Activated CD4-positive, alpha-beta memory T cell treated with anti-CD3 and anti-CD28 coated beads for 36 hours (primary cell): ENCODE data around the gene SP110. TPM values are rescaled to one million over a fixed set of nuclear protein-coding genes. Genes with fewer than 3 reads are reported as not detected.
"Not testable (repeated sequence)": the region's sequence is repeated elsewhere in the genome, so short reads cannot be mapped to it uniquely, and the experiment has no call there.

ENCODE experiments used
- CTCF ChIA-PET: fragments of 350-600 bp; sonication (Branson Sonifier 250); formaldehyde crosslinking; loops from one replicate; lab custom pipeline; 2021; ENCODE audit warnings: antibody characterized with exemption, inconsistent platforms; lab: Charles Lee
- POLR2A ChIA-PET: fragments of 350-600 bp; sonication (Branson Sonifier 250); formaldehyde crosslinking; loops from one replicate; lab custom pipeline; 2021; ENCODE audit warnings: antibody characterized with exemption; lab: Charles Lee
- DNase-seq: peaks from one replicate; pipeline ENCODE4 v3.0.0-alpha.2; 2020
- H3K27ac Mint-ChIP-seq: one replicate; pipeline ENCODE4 v1.8.0; 2021; ENCODE audit warnings: mixed read lengths
- H3K27me3 Mint-ChIP-seq: one replicate; pipeline ENCODE4 v1.8.0; 2021; ENCODE audit warnings: mixed read lengths
- H3K36me3 Mint-ChIP-seq: one replicate; pipeline ENCODE4 v1.8.0; 2021; ENCODE audit warnings: mixed read lengths
- H3K4me1 Mint-ChIP-seq: one replicate; pipeline ENCODE4 v1.8.0; 2021; ENCODE audit warnings: low read depth, mixed read lengths
- H3K4me3 Mint-ChIP-seq: one replicate; pipeline ENCODE4 v1.8.0; 2021; ENCODE audit warnings: mild to moderate bottlenecking, mixed read lengths
- H3K9me3 Mint-ChIP-seq: one replicate; pipeline ENCODE4 v1.8.0; 2021; ENCODE audit warnings: mixed read lengths
- intact Hi-C: fragments of 100-400 bp; cut with micrococcal nuclease; formaldehyde crosslinking; loops from one replicate; pipeline ENCODE4 v1.15.1; 2023
- total RNA-seq, 2 experiments: library from RNA; stranded (reverse); gene quantifications; one replicate each; pipeline ENCODE4 v1.2.3, GENCODE V29; 2021

Gene SP110
- total RNA-seq, result 10 to 100 TPM; 91.5 to 94.1 TPM

- intact Hi-C loops, result loop anchor here (2.0 to 10.0 kb wide), 3 partner anchors 99 to 575 kb away; no protein-coding TSS in a partner anchor
- Mint-ChIP-seq H3K27ac (peak within 1 kb of the TSS; percentile 90), H3K4me3 (peak within 1 kb of the TSS; percentile 92), H3K9me3 (no peaks in the 10 kb centered on the region), H3K36me3 (peaks cover 43% of the 10 kb centered on the region), H3K4me1 (peaks cover 69% of the 10 kb centered on the region), H3K27me3 (no peaks in the 10 kb centered on the region)
- CTCF ChIA-PET, result interaction anchor here (0.8 to 1.5 kb wide), 3 partner anchors 17 to 357 kb away, joined by 3 to 7 read pairs (median 3); no protein-coding TSS in a partner anchor
- peak; percentile 90 for DNase-seq
- POLR2A ChIA-PET, result interaction anchor here (0.7 to 1.7 kb wide), 8 partner anchors 11 to 196 kb away, joined by 3 to 6 read pairs (median 4); partner anchors contain the start of genes SP100 and SP140L
These were observed at the start of gene SP110 for GRCh38 chr2:230219419-230220331. TSS of gene SP110 (minus strand) at chr2:230219984. CDS start at chr2:230216927, 3,057 bp downstream.

GRCh38 chr2:230268606-230269243 lies 48.9 kb upstream of the SP110 start:
- no peak overlapping the region for H3K4me3 Mint-ChIP-seq
- CTCF ChIA-PET, result interaction anchor here (1.0 kb wide), 1 partner anchor 66 kb away, joined by 4 read pairs; no protein-coding TSS in a partner anchor
- POLR2A ChIA-PET, result interaction anchor here (1.3 to 1.5 kb wide), 3 partner anchors 11 to 14 kb away, joined by 3 to 6 read pairs (median 4); no protein-coding TSS in a partner anchor

GRCh38 chr2:230267556-230267955 lies 47.8 kb upstream of the SP110 start:
- Mint-ChIP-seq H3K27ac (peak overlapping the region; percentile 63), H3K36me3 (peaks cover 78% of the 10 kb centered on the region), H3K4me3 (no peak overlapping the region), H3K27me3 (no peaks in the 10 kb centered on the region), H3K9me3 (no peaks in the 10 kb centered on the region), H3K4me1 (peaks cover 64% of the 10 kb centered on the region)
- ChIA-PET CTCF (interaction anchor here (0.7 kb wide), 1 partner anchor 122 kb away, joined by 4 read pairs; no protein-coding TSS in a partner anchor), POLR2A (interaction anchor here (1.3 to 1.5 kb wide), 2 partner anchors 12 to 13 kb away, joined by 4 to 6 read pairs; no protein-coding TSS in a partner anchor)
- intact Hi-C loops, result loop anchor here (1.0 to 5.0 kb wide), 5 partner anchors 13 to 345 kb away; no protein-coding TSS in a partner anchor
- no peak for DNase-seq

More at GRCh38 chr2:230268606-230269243, 48.9 kb upstream of the SP110 start:
- intact Hi-C loops, result loop anchor here (1.0 to 5.0 kb wide), 8 partner anchors 20 to 344 kb away; no protein-coding TSS in a partner anchor
- Mint-ChIP-seq H3K27me3 (no peaks in the 10 kb centered on the region), H3K9me3 (no peaks in the 10 kb centered on the region), H3K36me3 (peaks cover 82% of the 10 kb centered on the region), H3K27ac (peak overlapping the region; percentile 59), H3K4me1 (peaks cover 52% of the 10 kb centered on the region)
- peak; percentile 32 for DNase-seq

GRCh38 chr2:230267059-230267458 lies 47.3 kb upstream of the SP110 start:
- Mint-ChIP-seq H3K4me1 (peaks cover 69% of the 10 kb centered on the region), H3K36me3 (peaks cover 77% of the 10 kb centered on the region), H3K27ac (peak overlapping the region; percentile 63), H3K4me3 (no peak overlapping the region), H3K9me3 (no peaks in the 10 kb centered on the region), H3K27me3 (no peaks in the 10 kb centered on the region)
- intact Hi-C loops, result loop anchor here (1.0 to 5.0 kb wide), 5 partner anchors 13 to 345 kb away; no protein-coding TSS in a partner anchor
- no peak for DNase-seq
- POLR2A ChIA-PET, result no interaction called here
- CTCF ChIA-PET, result interaction anchor here (1.1 kb wide), 2 partner anchors 13 to 64 kb away, joined by 3 read pairs; no protein-coding TSS in a partner anchor

- ChIA-PET CTCF (interaction anchor here (1.1 kb wide), 2 partner anchors 13 to 64 kb away, joined by 3 read pairs; no protein-coding TSS in a partner anchor), POLR2A (no interaction called here)
- intact Hi-C loops, result loop anchor here (1.0 to 5.0 kb wide), 5 partner anchors 12 to 346 kb away; no protein-coding TSS in a partner anchor
- no peaks in the 10 kb centered on the region for H3K27me3 Mint-ChIP-seq
- DNase-seq, result no peak
- H3K9me3 Mint-ChIP-seq, result no peaks in the 10 kb centered on the region
- H3K4me1 Mint-ChIP-seq, result peaks cover 73% of the 10 kb centered on the region
- peaks cover 77% of the 10 kb centered on the region for H3K36me3 Mint-ChIP-seq
- H3K4me3 Mint-ChIP-seq, result no peak overlapping the region
- H3K27ac Mint-ChIP-seq, result no peak overlapping the region
These were observed 46.9 kb upstream of the SP110 start for GRCh38 chr2:230266638-230267037.

GRCh38 chr2:230264945-230265344 lies 45.2 kb upstream of the SP110 start:
- CTCF ChIA-PET, H3K4me3 Mint-ChIP-seq, H3K27me3 Mint-ChIP-seq, H3K27ac Mint-ChIP-seq, H3K9me3 Mint-ChIP-seq, DNase-seq: not testable (repeated sequence)
- intact Hi-C loops, result loop anchor here (5.0 kb wide), 4 partner anchors 82 to 347 kb away; no protein-coding TSS in a partner anchor
- H3K36me3 Mint-ChIP-seq, result peaks cover 79% of the 10 kb centered on the region
- peaks cover 83% of the 10 kb centered on the region for H3K4me1 Mint-ChIP-seq
- POLR2A ChIA-PET, result interaction anchor here (0.6 kb wide), 2 partner anchors 62 to 502 kb away, joined by 3 read pairs; no protein-coding TSS in a partner anchor

- ChIA-PET POLR2A (no interaction called here), CTCF (interaction anchor here (0.9 kb wide), 1 partner anchor 25 kb away, joined by 3 read pairs; no protein-coding TSS in a partner anchor)
- H3K27ac Mint-ChIP-seq, result peak overlapping the region; percentile 67
- peaks cover 78% of the 10 kb centered on the region for H3K36me3 Mint-ChIP-seq
- DNase-seq, result no peak
- no peaks in the 10 kb centered on the region for H3K27me3 Mint-ChIP-seq
- H3K4me1 Mint-ChIP-seq, result peaks cover 64% of the 10 kb centered on the region
- intact Hi-C loops, result no loop called here
- H3K4me3 Mint-ChIP-seq, result peak overlapping the region; percentile 42
- peaks cover 10% of the 10 kb centered on the region for H3K9me3 Mint-ChIP-seq
These were observed 42.5 kb upstream of the SP110 start for GRCh38 chr2:230262246-230262645.

- H3K36me3 Mint-ChIP-seq, result peaks cover 57% of the 10 kb centered on the region
- CTCF ChIA-PET, result no interaction called here
- H3K4me1 Mint-ChIP-seq, result peaks cover 50% of the 10 kb centered on the region
- H3K27me3 Mint-ChIP-seq, result no peaks in the 10 kb centered on the region
- peaks cover 10% of the 10 kb centered on the region for H3K9me3 Mint-ChIP-seq
- POLR2A ChIA-PET, result no interaction called here
- H3K4me3 Mint-ChIP-seq, result no peak overlapping the region
- H3K27ac Mint-ChIP-seq, result no peak overlapping the region
- intact Hi-C loops, result no loop called here
- DNase-seq, result no peak
These were observed 38.7 kb upstream of the SP110 start for GRCh38 chr2:230258483-230258882.

GRCh38 chr2:230256733-230257332 lies 37.0 kb upstream of the SP110 start:
- peaks cover 10% of the 10 kb centered on the region for H3K9me3 Mint-ChIP-seq
- peaks cover 34% of the 10 kb centered on the region for H3K4me1 Mint-ChIP-seq
- no peaks in the 10 kb centered on the region for H3K27me3 Mint-ChIP-seq
- ChIA-PET POLR2A (no interaction called here), CTCF (no interaction called here)
- peaks cover 46% of the 10 kb centered on the region for H3K36me3 Mint-ChIP-seq
- intact Hi-C loops, result no loop called here
- peak overlapping the region; percentile 55 for H3K27ac Mint-ChIP-seq
- DNase-seq, result no peak
- H3K4me3 Mint-ChIP-seq, result no peak overlapping the region

- ChIA-PET POLR2A (interaction anchor here (0.8 to 2.2 kb wide), 8 partner anchors 14 to 73 kb away, joined by 3 to 12 read pairs (median 4); partner anchors contain the start of genes SP140 and SP140L), CTCF (interaction anchor here (0.8 to 1.7 kb wide), 3 partner anchors 12 to 52 kb away, joined by 3 to 4 read pairs (median 3); no protein-coding TSS in a partner anchor)
- Mint-ChIP-seq H3K27me3 (no peaks in the 10 kb centered on the region), H3K36me3 (peaks cover 32% of the 10 kb centered on the region), H3K4me3 (no peak overlapping the region), H3K4me1 (peaks cover 18% of the 10 kb centered on the region), H3K27ac (no peak overlapping the region), H3K9me3 (no peaks in the 10 kb centered on the region)
- intact Hi-C loops, result loop anchor here (1.0 to 2.0 kb wide), 5 partner anchors 13 to 64 kb away; no protein-coding TSS in a partner anchor
- peak; percentile 80 for DNase-seq
These were observed 34.5 kb upstream of the SP110 start for GRCh38 chr2:230254152-230254881.
